Naive thymus-derived CD4-positive, alpha-beta T cell (primary cell): ENCODE data around the gene SALL3. TPM values are rescaled to one million over a fixed set of nuclear protein-coding genes. Genes with fewer than 3 reads are reported as not detected.
"Not testable (repeated sequence)": the region's sequence is repeated elsewhere in the genome, so short reads cannot be mapped to it uniquely, and the experiment has no call there.

ENCODE experiments used
- ATAC-seq: fragments of 150-1000 bp; cut with Tn5 transposase; 2 replicates; pipeline ENCODE4 v1.10.0; 2021; ENCODE audit warnings: mild to moderate bottlenecking, moderate library complexity
- CTCF ChIA-PET: fragments of 350-600 bp; sonication (Branson Sonifier 250); formaldehyde crosslinking; loops from one replicate; lab custom pipeline; 2021; ENCODE audit warnings: antibody characterized with exemption; lab: Charles Lee
- POLR2A ChIA-PET: fragments of 350-600 bp; sonication (Branson Sonifier 250); formaldehyde crosslinking; loops from one replicate; lab custom pipeline; 2021; ENCODE audit warnings: antibody characterized with exemption, inconsistent platforms; lab: Charles Lee
- DNase-seq, 9 donors: peaks; one replicate each; pipeline versions ENCODE4 v3.0.0 to v3.0.0-alpha.2; 2020 to 2022; ENCODE audit warnings: mixed read lengths in 1 of 9
- H3K27ac ChIP-seq: one replicate; pipeline ENCODE4 v1.7.0; 2013; ENCODE audit warnings: mild to moderate bottlenecking, low read depth, low read length, moderate library complexity
- H3K27me3 ChIP-seq, 2 donors: one replicate each; pipeline ENCODE4 v1.7.0; 2013; ENCODE audit warnings: low read length in 2 of 2, mild to moderate bottlenecking in 2 of 2, moderate library complexity in 2 of 2; ENCODE audit not compliant: control insufficient read depth in 2 of 2, insufficient read depth in 2 of 2
- H3K36me3 ChIP-seq, 3 experiments: 1 replicate in 2 of 3; 2 replicates in 1 of 3; pipeline ENCODE4 v1.7.0; 2013; ENCODE audit warnings: low read length in 3 of 3, mild to moderate bottlenecking in 3 of 3, moderate library complexity in 1 of 3; ENCODE audit not compliant: insufficient read depth in 3 of 3, control insufficient read depth in 2 of 3
- H3K4me1 ChIP-seq, 2 donors: one replicate each; pipeline ENCODE4 v1.7.0; 2013; ENCODE audit warnings: low read length in 2 of 2, mild to moderate bottlenecking in 2 of 2, moderate library complexity in 1 of 2; ENCODE audit not compliant: control insufficient read depth in 2 of 2, insufficient read depth in 2 of 2
- H3K4me3 ChIP-seq: 2 replicates; pipeline ENCODE4 v1.7.0; 2013; ENCODE audit warnings: mild to moderate bottlenecking, low read length
- H3K9me3 ChIP-seq, 3 experiments: 1 replicate in 2 of 3; 2 replicates in 1 of 3; pipeline ENCODE4 v1.7.0; 2013; ENCODE audit warnings: low read length in 3 of 3; ENCODE audit not compliant: control insufficient read depth in 2 of 3
- H3K27ac Mint-ChIP-seq, 9 donors: one replicate each; pipeline ENCODE4 v1.8.0; 2020 to 2022; ENCODE audit warnings: mixed read lengths in 9 of 9, mild to moderate bottlenecking in 8 of 9, moderate library complexity in 5 of 9, inconsistent platforms in 2 of 9
- H3K27me3 Mint-ChIP-seq, 5 donors: one replicate each; pipeline ENCODE4 v1.8.0; 2021 to 2022; ENCODE audit warnings: mixed read lengths in 5 of 5, mild to moderate bottlenecking in 1 of 5
- H3K36me3 Mint-ChIP-seq, 5 donors: one replicate each; pipeline ENCODE4 v1.8.0; 2020 to 2022; ENCODE audit warnings: mixed read lengths in 5 of 5, mild to moderate bottlenecking in 3 of 5, inconsistent platforms in 1 of 5
- H3K4me1 Mint-ChIP-seq, 7 donors: one replicate each; pipeline ENCODE4 v1.8.0; 2020 to 2022; ENCODE audit warnings: mixed read lengths in 7 of 7, mild to moderate bottlenecking in 3 of 7, inconsistent platforms in 1 of 7
- H3K4me3 Mint-ChIP-seq, 10 donors: one replicate each; pipeline ENCODE4 v1.8.0; 2020 to 2022; ENCODE audit warnings: mild to moderate bottlenecking in 10 of 10, mixed read lengths in 10 of 10, moderate library complexity in 6 of 10, inconsistent platforms in 2 of 10
- H3K9me3 Mint-ChIP-seq, 11 donors: one replicate each; pipeline ENCODE4 v1.8.0; 2020 to 2022; ENCODE audit warnings: mixed read lengths in 11 of 11, mild to moderate bottlenecking in 4 of 11, inconsistent platforms in 1 of 11, moderate library complexity in 1 of 11
- intact Hi-C, 2 donors: fragments of 100-400 bp; cut with micrococcal nuclease; formaldehyde crosslinking; loops; one replicate each; pipeline ENCODE4 v1.15.1; 2023
- polyA plus RNA-seq, 2 donors: library from polyadenylated mRNA; unstranded; fragments of 300-500 nt; fragmentation: Illumina TruSeq; gene quantifications; one replicate each; pipeline ENCODE4 v1.2.3, GENCODE V29; 2021
- total RNA-seq, 6 experiments: library from RNA in 5 of 6; stranded (reverse) in 5 of 6; gene quantifications; 1 replicate in 5 of 6; 2 replicates in 1 of 6; pipeline ENCODE4 v1.2.3 and lab custom pipeline; 2021 to 2026

SALL3 gene
- total and polyA plus RNA-seq, 7 experiments from 2014 or later = not detected

DNA sequence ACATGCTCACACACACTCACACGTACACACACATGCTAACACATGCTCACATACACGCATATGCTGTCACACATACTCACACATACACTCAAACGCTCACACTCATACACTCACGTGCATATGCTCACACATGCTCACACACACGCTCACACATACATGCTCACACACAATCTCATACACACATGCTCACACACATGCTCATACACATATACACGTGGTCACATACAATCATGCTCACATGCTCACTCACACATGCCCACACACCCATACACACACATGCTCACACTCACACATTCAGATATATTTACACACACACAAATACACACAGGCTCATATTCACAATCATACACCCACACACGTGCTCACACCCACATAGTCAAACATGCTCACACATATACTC, 17.5 kb upstream of the SALL3 start:
- Mint-ChIP-seq H3K4me3 (no peak overlapping the region), H3K36me3 (peaks cover 0 to 4% (median 0%) of the 10 kb centered on the region in 5 donors), H3K9me3 (peaks cover 0 to 20% (median 6%) of the 10 kb centered on the region in 11 donors), H3K4me1 (no peaks in the 10 kb centered on the region), H3K27ac (no peak overlapping the region), H3K27me3 (peaks cover 0 to 4% (median 3%) of the 10 kb centered on the region in 5 donors)
- no peak for ATAC-seq
- no peak for DNase-seq
- Histone ChIP-seq H3K27me3 (no peaks in the 10 kb centered on the region), H3K4me1 (no peaks in the 10 kb centered on the region), H3K9me3 (no peaks in the 10 kb centered on the region), H3K36me3 (no peaks in the 10 kb centered on the region), H3K4me3 (no peak overlapping the region), H3K27ac (no peak overlapping the region)
- intact Hi-C loops = no loop called here
- POLR2A ChIA-PET = no interaction called here
- CTCF ChIA-PET = no interaction called here

DNA sequence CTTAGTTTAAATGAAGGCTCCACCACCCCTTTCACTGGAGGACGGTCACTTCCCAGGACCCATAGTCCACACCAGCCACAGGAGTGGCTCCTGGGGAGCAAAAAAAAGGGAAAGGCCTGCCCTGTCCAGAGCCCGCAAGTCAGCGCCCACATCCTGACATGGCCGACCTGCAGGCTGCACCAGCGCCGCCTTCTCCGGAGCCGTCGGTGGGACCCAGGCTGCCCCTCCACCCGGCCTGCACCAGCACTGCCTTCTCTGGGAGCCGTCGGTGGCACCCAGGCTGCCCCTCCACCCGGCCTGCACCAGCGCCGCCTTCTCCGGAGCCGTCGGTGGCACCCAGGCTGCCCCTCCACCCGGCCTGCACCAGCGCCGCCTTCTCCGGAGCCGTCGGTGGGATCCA, 14.9 kb upstream of the SALL3 start:
- H3K27ac Mint-ChIP-seq, intact Hi-C loops, H3K36me3 ChIP-seq, H3K27me3 ChIP-seq, H3K9me3 ChIP-seq, H3K4me1 Mint-ChIP-seq, H3K4me3 ChIP-seq, CTCF ChIA-PET, H3K4me3 Mint-ChIP-seq, POLR2A ChIA-PET, H3K36me3 Mint-ChIP-seq, ATAC-seq, H3K27ac ChIP-seq, DNase-seq, H3K4me1 ChIP-seq: not testable (repeated sequence)
- peaks cover 0 to 23% (median 19%) of the 10 kb centered on the region in 5 donors for H3K27me3 Mint-ChIP-seq
- H3K9me3 Mint-ChIP-seq = peaks cover 0 to 20% (median 6%) of the 10 kb centered on the region in 11 donors

DNA sequence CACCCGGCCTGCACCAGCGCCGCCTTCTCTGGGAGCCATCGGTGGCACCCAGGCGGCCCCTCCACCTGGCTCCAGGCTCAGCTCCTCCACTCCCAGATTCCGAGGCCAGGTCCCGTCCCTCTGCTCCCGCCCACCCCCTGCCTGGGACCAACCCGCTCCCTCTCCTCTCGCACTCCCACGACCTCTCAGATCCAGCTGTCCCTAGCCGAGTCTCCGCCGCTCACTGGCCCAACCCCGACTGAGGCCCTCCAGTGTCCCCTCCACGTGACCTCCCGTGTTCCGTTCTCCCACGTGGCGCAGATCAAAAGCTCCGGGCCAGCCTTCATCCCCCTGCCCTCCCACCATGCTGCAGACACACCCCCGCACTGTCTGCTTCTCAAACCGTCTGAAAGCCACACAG, 14.4 kb upstream of the SALL3 start:
- POLR2A ChIA-PET = no interaction called here
- Histone ChIP-seq H3K27ac (no peak overlapping the region), H3K4me3 (no peak overlapping the region), H3K4me1 (no peaks in the 10 kb centered on the region), H3K9me3 (no peaks in the 10 kb centered on the region), H3K27me3 (peaks cover 0 to under 1% of the 10 kb centered on the region in 2 donors), H3K36me3 (no peaks in the 10 kb centered on the region)
- peaks cover 0 to 29% (median 24%) of the 10 kb centered on the region in 5 donors for H3K27me3 Mint-ChIP-seq
- no peak for ATAC-seq
- DNase-seq = no peak
- no peaks in the 10 kb centered on the region for H3K4me1 Mint-ChIP-seq
- peaks cover 0 to 20% (median 6%) of the 10 kb centered on the region in 11 donors for H3K9me3 Mint-ChIP-seq
- peaks cover 0 to 4% (median 0%) of the 10 kb centered on the region in 5 donors for H3K36me3 Mint-ChIP-seq
- no peak overlapping the region for H3K27ac Mint-ChIP-seq
- H3K4me3 Mint-ChIP-seq = no peak overlapping the region
- intact Hi-C loops = no loop called here
- CTCF ChIA-PET = no interaction called here

DNA sequence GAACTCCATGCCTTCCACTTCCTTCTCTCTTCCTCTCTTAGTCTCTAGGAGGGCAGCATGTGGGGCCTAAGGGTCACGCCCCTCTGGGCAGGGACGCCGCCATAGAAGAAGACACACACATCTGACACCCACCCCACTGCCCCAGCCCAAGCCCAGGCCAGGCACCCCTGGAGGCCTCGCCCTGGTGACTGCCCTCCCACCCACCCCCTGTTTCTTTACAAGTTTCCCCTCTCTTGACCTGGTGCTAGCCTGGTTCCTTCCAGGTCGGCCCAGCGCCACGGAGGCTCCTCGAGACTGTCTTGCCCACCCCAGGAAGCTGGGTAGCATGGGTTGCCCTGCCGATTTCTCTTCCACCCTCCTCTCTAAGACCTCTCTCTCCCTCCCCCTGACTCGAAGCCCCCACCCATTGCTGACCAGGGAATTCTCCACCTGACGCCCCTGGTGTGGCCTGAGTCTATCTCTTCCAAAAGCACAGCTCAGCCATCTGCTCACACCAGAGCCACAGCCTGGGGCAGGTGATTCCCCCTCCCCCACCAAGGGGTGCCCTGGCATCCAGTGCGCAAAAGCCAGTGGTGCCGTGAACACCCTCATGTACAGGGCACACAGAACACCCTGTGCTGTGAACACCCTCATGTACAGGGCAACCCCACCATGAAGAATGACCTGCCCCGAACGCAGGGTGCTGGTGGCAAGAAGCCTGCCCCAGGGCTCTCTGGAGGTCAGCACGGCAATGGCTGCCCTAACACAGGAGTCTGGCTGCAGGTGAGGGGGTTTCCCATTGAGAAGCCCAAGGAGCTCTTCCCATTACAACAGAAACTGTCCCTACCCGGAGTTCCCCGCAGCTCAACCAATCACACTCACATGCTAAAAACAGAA, 13.5 kb upstream of the SALL3 start:
- peaks cover 5 to 37% (median 33%) of the 10 kb centered on the region in 5 donors for H3K27me3 Mint-ChIP-seq
- H3K27ac Mint-ChIP-seq = no peak overlapping the region
- H3K9me3 ChIP-seq = no peaks in the 10 kb centered on the region
- CTCF ChIA-PET = no interaction called here
- peaks cover 0 to 20% (median 6%) of the 10 kb centered on the region in 11 donors for H3K9me3 Mint-ChIP-seq
- POLR2A ChIA-PET = no interaction called here
- no peak overlapping the region for H3K27ac ChIP-seq
- no peak overlapping the region for H3K4me3 Mint-ChIP-seq
- peaks cover 0 to 4% (median 0%) of the 10 kb centered on the region in 5 donors for H3K36me3 Mint-ChIP-seq
- ATAC-seq (no peak), DNase-seq (no peak)
- H3K4me1 ChIP-seq = no peaks in the 10 kb centered on the region
- H3K4me3 ChIP-seq = no peak overlapping the region
- H3K27me3 ChIP-seq = peaks cover 0 to 3% of the 10 kb centered on the region in 2 donors
- H3K36me3 ChIP-seq = no peaks in the 10 kb centered on the region
- intact Hi-C loops = no loop called here
- H3K4me1 Mint-ChIP-seq = no peaks in the 10 kb centered on the region

DNA sequence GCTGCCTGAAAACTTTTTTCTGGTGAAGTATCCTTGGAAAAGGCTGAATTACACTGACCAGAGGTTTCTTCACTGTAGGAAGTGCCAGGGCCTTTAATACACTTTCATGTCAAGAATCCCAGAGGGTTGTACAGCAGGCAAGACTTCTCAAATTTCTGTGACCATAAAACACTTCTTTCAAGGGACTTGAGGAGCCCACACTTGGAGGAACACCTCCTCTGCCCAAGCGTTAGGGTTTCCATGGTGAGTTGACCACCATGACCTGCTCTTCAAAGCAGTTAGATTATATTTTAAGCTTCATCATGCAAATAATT, 12.9 kb upstream of the SALL3 start:
- ChIA-PET CTCF (no interaction called here), POLR2A (no interaction called here)
- Mint-ChIP-seq H3K4me3 (no peak overlapping the region), H3K4me1 (peaks cover 0 to under 1% (median 0%) of the 10 kb centered on the region in 7 donors), H3K27me3 (peaks cover 10 to 41% (median 39%) of the 10 kb centered on the region in 5 donors), H3K9me3 (peaks cover 0 to 19% (median 6%) of the 10 kb centered on the region in 11 donors), H3K27ac (no peak overlapping the region), H3K36me3 (peaks cover 0 to 4% (median 0%) of the 10 kb centered on the region in 5 donors)
- Histone ChIP-seq H3K27me3 (peaks cover 0 to 3% of the 10 kb centered on the region in 2 donors), H3K4me1 (no peaks in the 10 kb centered on the region), H3K4me3 (no peak overlapping the region), H3K36me3 (no peaks in the 10 kb centered on the region), H3K9me3 (no peaks in the 10 kb centered on the region), H3K27ac (no peak overlapping the region)
- intact Hi-C loops = no loop called here
- DNase-seq (no peak), ATAC-seq (no peak)

DNA sequence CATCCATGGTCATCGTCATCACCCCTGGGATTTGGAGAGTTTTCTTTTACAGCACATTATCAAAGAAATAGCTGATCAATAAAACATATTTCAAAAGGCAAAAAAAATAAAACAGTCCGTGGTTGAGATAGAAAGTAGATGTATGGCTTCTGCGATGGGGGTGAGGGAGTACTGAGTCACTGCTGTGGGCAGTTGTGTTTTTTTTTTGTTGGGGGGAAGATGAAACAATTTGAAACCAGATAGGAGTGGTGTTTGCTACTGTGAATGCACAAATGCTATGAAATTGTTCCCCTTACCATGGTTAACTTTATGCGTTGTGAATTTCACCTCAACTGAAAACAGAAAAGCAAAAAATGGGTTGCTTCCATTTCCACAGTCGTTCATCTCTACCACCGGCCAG, 11.9 kb upstream of the SALL3 start:
- H3K4me1 Mint-ChIP-seq = peaks cover 0 to 2% (median under 1%) of the 10 kb centered on the region in 7 donors
- H3K9me3 Mint-ChIP-seq = peaks cover 0 to 9% (median 5%) of the 10 kb centered on the region in 11 donors
- H3K36me3 Mint-ChIP-seq = peaks cover 0 to 4% (median 0%) of the 10 kb centered on the region in 5 donors
- POLR2A ChIA-PET = no interaction called here
- no peak overlapping the region for H3K27ac ChIP-seq
- H3K36me3 ChIP-seq = no peaks in the 10 kb centered on the region
- no peak overlapping the region for H3K4me3 Mint-ChIP-seq
- no peak overlapping the region for H3K4me3 ChIP-seq
- DNase-seq (no peak), ATAC-seq (no peak)
- CTCF ChIA-PET = no interaction called here
- H3K27ac Mint-ChIP-seq = no peak overlapping the region
- intact Hi-C loops = no loop called here
- peaks cover 0 to 3% of the 10 kb centered on the region in 2 donors for H3K27me3 ChIP-seq
- no peaks in the 10 kb centered on the region for H3K9me3 ChIP-seq
- H3K27me3 Mint-ChIP-seq = peaks cover 19 to 50% (median 47%) of the 10 kb centered on the region in 5 donors
- H3K4me1 ChIP-seq = no peaks in the 10 kb centered on the region
